HG03060 (cell line): ENCODE data around the gene TCF7L2.

Experiments used
- ATAC-seq: cut with Tn5 transposase; IDR thresholded peaks from one replicate; pipeline ENCODE4 v1.9.1; 2021; ENCODE audit warnings: low read depth, moderate number of reproducible peaks; ENCODE audit not compliant: unreplicated experiment

Gene TCF7L2

GRCh38 chr10:112989826-112990225, 39.8 kb downstream of the TCF7L2 start:
- ATAC-seq, result no peak

GRCh38 chr10:112990271-112990670, 40.2 kb downstream of the TCF7L2 start:
- ATAC-seq, result no peak

DNA sequence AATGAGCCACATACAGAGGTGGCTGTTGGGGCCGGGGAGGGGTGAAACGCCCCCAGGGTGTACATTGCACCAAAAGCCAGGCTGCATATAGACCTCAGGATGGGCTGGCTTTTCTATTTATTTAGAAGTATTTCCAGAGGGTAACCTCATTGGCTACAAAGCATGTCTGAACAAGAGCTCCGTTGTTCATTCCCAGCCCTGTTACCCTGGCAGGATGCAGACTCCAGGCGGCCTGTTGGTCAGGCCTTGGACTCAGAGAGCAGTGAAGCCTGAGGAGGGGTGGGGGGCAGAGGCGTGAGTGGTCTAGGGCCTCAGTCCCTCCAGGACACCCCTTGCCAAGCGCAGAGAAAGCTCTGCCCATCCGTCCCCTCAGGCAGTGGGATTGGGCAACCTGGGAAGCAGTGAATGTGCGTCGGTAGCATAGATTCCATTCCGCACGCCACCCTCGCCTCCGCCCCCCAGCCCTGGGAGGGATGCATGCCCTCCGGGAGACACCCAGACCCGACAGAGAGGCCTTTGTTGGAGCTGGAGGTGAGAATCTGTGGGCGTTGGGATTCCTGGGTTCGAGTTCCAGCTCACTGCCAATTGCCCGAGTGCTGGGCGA, 41.9 kb downstream of the TCF7L2 start:
- no peak for ATAC-seq

GRCh38 chr10:112996462-112996861, 46.4 kb downstream of the TCF7L2 start:
- ATAC-seq, result no peak

- no peak for ATAC-seq
Measured at GRCh38 chr10:112999102-112999501, 49.1 kb downstream of the TCF7L2 start.

GRCh38 chr10:113000442-113000841, 50.4 kb downstream of the TCF7L2 start:
- ATAC-seq, result no peak

- no peak for ATAC-seq
Measured at GRCh38 chr10:113000876-113001598, 51.0 kb downstream of the TCF7L2 start.

DNA sequence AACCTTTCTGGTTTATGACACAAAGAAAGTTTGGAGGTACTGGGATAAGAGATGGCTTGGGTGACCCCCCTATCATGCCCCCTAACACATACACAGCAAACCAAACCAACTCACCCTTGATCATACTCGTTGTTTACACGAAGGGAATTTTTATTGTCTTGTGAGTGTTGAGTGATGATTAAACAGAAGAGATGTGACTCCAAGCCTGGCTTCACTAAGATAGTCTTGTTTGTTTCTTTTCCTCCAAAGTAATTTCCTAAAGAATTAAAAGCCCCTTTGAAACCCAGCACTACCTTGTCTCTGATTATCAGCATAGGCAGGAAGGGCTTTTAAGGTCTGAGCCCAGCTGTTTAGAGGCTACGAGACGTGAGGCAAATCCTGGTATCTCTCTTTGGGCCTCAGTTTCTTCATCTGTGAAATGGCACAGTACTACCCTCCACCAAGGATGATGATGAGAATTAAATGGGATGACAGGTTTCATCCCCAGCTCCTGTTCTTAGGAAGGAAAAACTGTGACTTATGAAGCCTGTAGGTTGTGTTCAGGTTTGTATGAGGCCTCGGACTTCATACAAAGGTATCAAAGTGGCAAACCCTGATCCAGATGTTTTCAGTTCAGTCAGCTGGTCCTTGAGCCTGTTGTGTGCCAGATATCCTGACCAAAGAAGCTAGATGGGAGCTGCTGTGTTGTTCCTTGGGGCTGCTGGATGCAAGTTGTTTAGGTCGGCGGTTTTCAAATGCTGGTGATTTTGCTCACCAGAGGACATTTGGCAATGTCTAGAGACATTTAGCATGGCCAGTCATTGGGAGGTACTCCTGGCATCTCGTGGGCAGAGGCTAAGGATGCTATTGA, 51.8 kb downstream of the TCF7L2 start:
- no peak for ATAC-seq

DNA sequence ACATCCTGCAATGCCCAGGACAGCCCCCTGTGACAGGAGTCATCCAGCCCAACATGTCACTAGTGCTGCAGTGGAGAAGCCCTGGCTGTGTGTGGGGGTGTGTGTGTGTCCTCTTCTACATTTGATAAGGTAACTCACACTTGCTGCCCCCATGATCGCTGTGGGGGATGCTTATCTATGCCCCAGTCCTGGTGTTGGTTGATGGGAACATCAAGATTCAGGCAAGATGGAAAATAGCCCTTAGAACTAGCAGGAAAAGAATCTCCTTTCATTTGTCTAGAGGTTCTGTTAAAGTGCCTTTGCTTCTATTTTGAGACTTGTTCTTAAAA, 52.4 kb downstream of the TCF7L2 start:
- no peak for ATAC-seq

GRCh38 chr10:113003052-113003451, 53.0 kb downstream of the TCF7L2 start:
- no peak for ATAC-seq

GRCh38 chr10:113004069-113004618, 54.1 kb downstream of the TCF7L2 start:
- ATAC-seq, result no peak

DNA sequence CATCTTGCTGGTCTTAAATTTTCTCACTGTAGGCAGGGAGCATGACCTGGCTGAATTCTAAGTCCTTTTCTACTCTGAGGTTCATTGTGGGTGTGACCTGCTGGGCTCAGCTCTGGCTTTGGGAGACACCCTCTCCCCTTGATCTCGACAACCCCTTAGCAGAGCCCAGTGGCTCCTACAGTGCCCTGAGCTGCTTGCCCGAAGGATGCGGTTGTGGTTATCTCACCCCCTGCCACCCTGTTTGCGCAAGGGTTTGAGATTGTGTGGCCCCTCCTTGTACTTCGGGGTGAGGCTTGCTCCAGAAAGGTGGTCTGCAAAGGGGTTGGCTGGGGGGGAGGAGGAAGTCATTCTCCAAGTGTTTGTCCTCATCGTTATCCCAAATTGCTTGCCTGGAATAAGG, 55.3 kb downstream of the TCF7L2 start:
- ATAC-seq, result no peak

- ATAC-seq, result no peak
Measured at GRCh38 chr10:113006656-113007342, 56.8 kb downstream of the TCF7L2 start.

DNA sequence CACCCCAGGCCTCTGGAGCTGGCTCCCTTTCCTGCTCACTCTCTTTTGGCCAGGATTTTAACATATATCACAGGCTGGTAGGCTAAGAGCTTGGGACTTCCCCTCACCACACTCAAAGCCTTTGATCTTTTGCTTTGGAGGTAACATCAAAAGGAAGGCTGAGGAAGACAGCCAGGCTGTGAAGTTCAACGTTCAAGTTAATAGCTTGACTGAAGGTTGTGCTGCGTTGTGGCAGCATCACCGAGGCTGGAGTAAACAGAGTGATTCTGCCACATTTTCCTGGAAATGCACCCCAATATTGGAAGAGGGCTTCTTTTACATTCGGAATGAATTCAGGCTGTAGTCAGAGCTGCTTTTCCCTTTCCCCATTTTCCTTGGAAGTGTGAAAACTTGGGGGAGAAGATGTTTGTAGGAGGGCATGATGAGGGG, 57.3 kb downstream of the TCF7L2 start:
- no peak for ATAC-seq

GRCh38 chr10:113007821-113008220, 57.8 kb downstream of the TCF7L2 start:
- ATAC-seq, result no peak

DNA sequence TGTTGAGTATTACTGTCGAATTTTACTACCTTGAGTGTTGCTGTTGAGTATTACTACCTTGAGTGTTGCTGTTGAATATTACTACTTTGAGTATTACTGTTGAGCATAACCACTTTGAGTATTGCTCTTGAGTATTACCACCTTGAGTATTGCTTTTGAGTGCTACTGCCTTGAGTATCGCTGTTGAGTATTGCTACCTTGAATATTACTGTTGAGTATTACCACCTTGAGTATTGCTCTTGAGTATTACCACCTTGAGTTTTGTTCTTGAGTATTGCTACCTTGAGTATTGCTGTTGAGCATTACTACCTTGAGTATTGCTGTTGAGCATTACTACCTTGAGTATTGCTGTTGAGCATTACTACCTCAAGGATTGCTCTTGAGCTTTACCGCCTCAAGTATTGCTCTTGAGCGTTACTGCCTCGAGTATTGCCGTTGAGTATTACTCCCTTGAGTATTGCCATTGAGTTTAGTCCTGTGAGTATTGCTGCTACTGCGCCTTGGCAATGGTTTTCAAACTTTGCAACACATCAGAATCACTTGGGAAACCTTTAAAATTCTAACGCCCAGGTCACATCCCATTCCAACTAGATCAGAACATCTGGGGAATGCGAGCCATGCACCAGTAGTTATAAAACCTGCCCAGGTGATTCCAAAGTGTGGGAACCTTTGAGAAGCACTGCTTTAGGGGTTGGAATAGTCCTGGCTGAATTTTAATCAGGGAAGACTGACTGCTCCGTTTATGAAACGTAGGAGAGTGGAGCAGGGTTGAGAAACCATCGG, 61.7 kb downstream of the TCF7L2 start:
- ATAC-seq, result no peak

DNA sequence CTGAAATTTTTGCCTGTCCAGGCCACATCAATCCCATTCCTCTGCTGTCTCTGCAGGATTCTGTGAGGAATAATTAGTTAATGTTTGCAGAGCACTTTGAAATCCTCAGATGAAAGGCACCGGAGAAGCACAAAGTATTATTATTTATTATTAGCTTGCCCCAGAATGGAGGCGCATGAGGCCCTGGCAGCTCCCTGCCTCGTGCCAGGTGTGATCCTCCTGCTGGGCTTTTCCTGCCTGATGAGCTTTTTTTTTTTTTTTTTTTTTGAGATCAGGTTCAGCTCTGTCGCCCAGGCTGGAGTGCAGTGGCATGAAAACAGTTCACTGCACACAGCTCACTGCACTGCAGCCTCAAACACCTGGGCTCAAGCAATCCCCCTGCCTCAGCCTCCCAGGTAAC, 65.2 kb downstream of the TCF7L2 start:
- no peak for ATAC-seq

DNA sequence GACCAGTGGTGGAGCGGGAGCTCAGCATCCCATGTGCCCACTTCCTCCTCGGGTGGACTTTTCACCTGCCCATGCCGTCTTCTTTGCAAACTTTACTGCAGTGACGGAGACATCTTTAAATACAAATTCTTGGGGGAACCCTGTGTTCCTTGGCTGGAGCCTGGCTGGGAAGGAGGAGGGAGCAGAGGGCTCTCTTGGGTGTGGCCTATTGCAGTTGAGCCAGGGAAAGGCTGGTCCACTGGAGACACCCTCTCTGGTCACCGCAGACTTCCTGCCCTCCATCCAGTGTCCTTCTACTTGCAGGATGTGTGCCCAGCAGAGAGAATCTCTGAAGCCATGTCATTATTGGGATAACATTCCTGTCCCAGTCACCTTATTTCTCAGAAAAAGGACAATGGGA, 67.3 kb downstream of the TCF7L2 start:
- ATAC-seq, result no peak

DNA sequence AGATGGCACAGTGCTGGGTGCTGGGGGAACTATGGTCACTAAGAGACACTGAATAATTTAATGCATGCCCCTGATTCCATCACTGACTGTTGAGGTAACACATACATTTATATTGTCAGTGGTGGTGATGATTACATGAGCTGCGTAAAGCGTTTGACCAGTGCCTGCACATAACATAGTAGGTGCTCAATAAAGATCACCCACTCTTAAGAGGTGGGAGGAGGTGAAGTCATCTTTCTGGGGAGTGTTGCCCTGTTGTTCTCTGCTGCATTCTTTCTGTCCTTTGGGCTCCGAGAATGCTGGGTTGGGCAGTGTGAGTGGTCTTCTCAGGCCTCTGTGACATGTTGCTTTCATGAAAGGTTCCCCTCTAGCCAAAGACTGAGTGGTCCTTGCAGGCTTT, 68.0 kb downstream of the TCF7L2 start:
- ATAC-seq, result no peak

GRCh38 chr10:113019096-113019495, 69.0 kb downstream of the TCF7L2 start:
- no peak for ATAC-seq
